OCI-LY3 (cell line): ENCODE results near the gene FLYWCH1.

Source experiments
- H2AFZ ChIP-seq: fragments of 200-600, 300-600 bp; shearing (Covaris generic); 2 replicates; pipeline ENCODE4 v1.6.0; 2014; ENCODE audit warnings: antibody characterized with exemption, low read depth, low read length
- H3K27ac ChIP-seq: fragments of 200-600, 300-600 bp; sonication (generic); 2 replicates; pipeline ENCODE4 v1.5.1; 2014; ENCODE audit warnings: mild to moderate bottlenecking, low read length, moderate library complexity, mixed read lengths
- H3K27me3 ChIP-seq: fragments of 200-600, 300-600 bp; sonication (generic); 2 replicates; pipeline ENCODE4 v1.6.1; 2014; ENCODE audit warnings: low read depth, low read length, mixed read lengths
- H3K36me3 ChIP-seq: fragments of 200-600, 300-600 bp; sonication (generic); replicated peaks from 2 replicates; pipeline ENCODE3; 2014; ENCODE audit warnings: low read depth, low read length, mixed read lengths
- H3K4me1 ChIP-seq: fragments of 300-600, 200-600 bp; sonication (generic); 2 replicates; pipeline ENCODE4 v1.6.1; 2014; ENCODE audit warnings: low read length, mixed read lengths
- H3K4me2 ChIP-seq: fragments of 200-600, 300-600 bp; sonication (generic); 2 replicates; pipeline ENCODE4 v1.6.1; 2014; ENCODE audit warnings: low read length, mixed read lengths
- H3K4me3 ChIP-seq: fragments of 300-600, 200-600 bp; sonication (generic); 2 replicates; pipeline ENCODE4 v1.5.1; 2014; ENCODE audit warnings: antibody characterized with exemption, mild to moderate bottlenecking, low read length, moderate library complexity
- H3K79me2 ChIP-seq: fragments of 300-600, 200-600 bp; shearing (Covaris generic); 2 replicates; pipeline ENCODE4 v1.6.1; 2014; ENCODE audit warnings: mild to moderate bottlenecking, low read length, mixed read lengths
- H3K9ac ChIP-seq: fragments of 300-600, 200-600 bp; shearing (Covaris generic); 2 replicates; pipeline ENCODE4 v1.6.0; 2014; ENCODE audit warnings: mild to moderate bottlenecking, low read length, moderate library complexity
- H3K9me3 ChIP-seq: fragments of 200-600, 300-600 bp; shearing (Covaris generic); 2 replicates; pipeline ENCODE4 v1.6.1; 2014; ENCODE audit warnings: low read length, mixed read lengths; ENCODE audit not compliant: insufficient read depth
- H4K20me1 ChIP-seq: fragments of 200-600, 300-600 bp; sonication (generic); 2 replicates; pipeline ENCODE4 v1.6.1; 2016; ENCODE audit warnings: low read length, mixed read lengths; ENCODE audit not compliant: insufficient read depth
- EZH2phosphoT487 ChIP-seq: fragments of 200-600 bp; shearing (Covaris generic); IDR thresholded peaks from 2 replicates; pipeline ENCODE4 v1.6.1; 2018; ENCODE audit warnings: antibody characterized with exemption, mixed run types, low read depth
- TF ChIP-seq, protein P1 (sequence below): fragments of 200-600, 300-600 bp; sonication (generic); IDR thresholded peaks from 2 replicates; pipeline ENCODE4 v1.5.1; 2014; ENCODE audit warnings: antibody characterized with exemption, low read length, low read depth

The FLYWCH1 gene

DNA sequence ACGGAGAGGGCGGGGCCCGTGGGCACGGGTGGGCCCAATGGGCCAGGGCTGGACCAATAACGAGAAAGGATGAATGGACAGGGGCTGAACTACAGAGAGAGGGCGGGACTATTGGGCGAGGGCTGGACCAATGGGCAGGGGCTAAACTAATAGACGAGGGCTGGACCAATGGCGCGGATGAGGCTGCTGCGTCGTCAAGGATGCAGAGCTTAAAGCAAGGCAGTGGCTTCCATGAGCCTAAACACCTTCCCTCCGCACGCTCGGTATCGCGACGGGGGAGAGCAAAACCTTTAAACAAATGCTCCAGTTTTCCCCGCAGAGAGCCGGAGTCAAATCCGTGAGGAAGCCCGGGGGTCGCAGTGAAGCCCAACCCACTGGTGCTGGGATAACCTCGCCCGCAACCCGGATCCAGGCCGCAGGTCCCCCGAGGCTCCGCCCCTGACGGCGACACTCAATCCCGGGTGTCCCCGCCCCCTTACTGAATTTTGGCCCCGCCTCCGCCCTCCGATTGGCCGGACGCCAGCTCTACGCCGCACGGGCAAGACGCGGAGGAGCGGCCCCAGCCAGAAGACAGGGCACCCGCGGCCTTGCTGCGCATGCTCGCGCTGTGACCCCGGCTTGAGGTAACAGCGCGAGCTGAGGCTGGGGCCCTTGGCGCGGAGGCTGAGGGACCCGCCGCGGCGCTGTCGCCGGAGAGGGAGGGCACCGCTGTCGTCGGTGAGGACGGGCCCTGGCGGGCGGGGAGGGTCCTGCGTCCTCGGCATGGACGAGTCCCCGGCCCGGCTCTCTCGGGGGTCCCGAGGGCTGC is 28.9 kb upstream of the FLYWCH1 start, which contains the start of gene FLYWCH2:
FLYWCH2 (plus strand) TSS at position 566 of the 808 bp plus-strand sequence. CDS start 13,235 bp downstream, outside the sequence.
- peak within 1 kb of the TSS; percentile 93 for H3K4me2 ChIP-seq
- H2AFZ ChIP-seq: peak within 1 kb of the TSS; percentile 93
- H3K9ac ChIP-seq: peak within 1 kb of the TSS; percentile 80
- H3K9me3 ChIP-seq: peaks cover 9% of the 10 kb centered on the region; the same call in 1 of the 2 replicates
- H3K4me1 ChIP-seq: peaks cover 5% of the 10 kb centered on the region; the same call in 1 of the 2 replicates
- peak within 1 kb of the TSS; percentile 83 for H3K4me3 ChIP-seq
- peak within 1 kb of the TSS; percentile 62 for H3K27ac ChIP-seq
- no peaks in the 10 kb centered on the region for H3K27me3 ChIP-seq
- TF ChIP-seq EZH2phosphoT487: no peak
- TF ChIP-seq, protein P1, sequence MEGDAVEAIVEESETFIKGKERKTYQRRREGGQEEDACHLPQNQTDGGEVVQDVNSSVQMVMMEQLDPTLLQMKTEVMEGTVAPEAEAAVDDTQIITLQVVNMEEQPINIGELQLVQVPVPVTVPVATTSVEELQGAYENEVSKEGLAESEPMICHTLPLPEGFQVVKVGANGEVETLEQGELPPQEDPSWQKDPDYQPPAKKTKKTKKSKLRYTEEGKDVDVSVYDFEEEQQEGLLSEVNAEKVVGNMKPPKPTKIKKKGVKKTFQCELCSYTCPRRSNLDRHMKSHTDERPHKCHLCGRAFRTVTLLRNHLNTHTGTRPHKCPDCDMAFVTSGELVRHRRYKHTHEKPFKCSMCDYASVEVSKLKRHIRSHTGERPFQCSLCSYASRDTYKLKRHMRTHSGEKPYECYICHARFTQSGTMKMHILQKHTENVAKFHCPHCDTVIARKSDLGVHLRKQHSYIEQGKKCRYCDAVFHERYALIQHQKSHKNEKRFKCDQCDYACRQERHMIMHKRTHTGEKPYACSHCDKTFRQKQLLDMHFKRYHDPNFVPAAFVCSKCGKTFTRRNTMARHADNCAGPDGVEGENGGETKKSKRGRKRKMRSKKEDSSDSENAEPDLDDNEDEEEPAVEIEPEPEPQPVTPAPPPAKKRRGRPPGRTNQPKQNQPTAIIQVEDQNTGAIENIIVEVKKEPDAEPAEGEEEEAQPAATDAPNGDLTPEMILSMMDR: no peak
- H3K36me3 ChIP-seq: no peaks in the 10 kb centered on the region
- H4K20me1 ChIP-seq: no peaks in the 10 kb centered on the region
- peaks cover 7% of the 10 kb centered on the region for H3K79me2 ChIP-seq

DNA sequence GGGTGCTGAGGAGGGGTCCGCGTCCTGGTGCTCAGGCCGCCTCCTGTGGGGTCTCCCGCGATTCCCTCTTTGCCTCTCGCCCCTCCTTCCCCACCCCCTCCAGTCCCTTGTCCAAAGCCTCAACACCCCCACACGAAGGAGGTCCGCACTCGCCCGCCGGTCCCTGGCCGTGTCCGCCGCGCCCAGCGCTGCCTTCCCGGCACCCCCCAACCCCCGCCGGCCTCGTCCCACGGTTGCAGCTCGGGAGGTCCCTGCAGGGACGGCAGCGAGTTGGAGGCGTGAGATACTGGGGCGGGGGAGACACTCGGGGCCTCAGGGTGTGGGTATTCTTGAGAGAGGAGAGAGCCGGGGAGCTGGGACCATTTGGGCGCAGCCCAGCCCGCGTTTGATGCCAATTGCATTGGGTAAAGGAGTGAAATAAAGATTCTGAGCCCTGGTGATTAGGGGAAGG is 28.2 kb upstream of the FLYWCH1 start:
- H3K36me3 ChIP-seq: no peaks in the 10 kb centered on the region

DNA sequence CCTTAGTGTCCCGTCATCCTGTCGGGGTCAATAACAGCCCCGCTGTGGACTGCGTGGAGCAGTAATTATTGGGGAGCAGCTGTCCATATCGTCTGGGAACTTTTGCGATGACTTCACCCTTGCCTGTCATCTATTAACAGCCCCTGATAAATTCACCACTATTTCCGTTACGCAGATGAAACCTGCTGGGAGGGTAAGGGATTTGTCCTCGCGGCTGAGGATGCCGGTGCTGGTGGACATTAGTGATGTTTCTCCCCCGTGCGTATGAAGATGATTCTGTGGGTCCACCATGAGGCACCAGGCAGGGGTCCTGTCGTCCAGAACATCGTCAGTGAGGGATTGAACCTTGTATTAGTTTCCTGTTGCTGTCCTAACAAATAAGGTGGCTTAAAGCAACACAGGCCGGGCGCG is 27.7 kb upstream of the FLYWCH1 start:
- Histone ChIP-seq H3K36me3 (no peaks in the 10 kb centered on the region), H2AFZ (no peak overlapping the region), H3K4me2 (peak overlapping the region; percentile 83), H3K4me3 (peak overlapping the region; percentile 83), H3K4me1 (peaks cover 5% of the 10 kb centered on the region; the same call in 1 of the 2 replicates), H3K79me2 (peaks cover 7% of the 10 kb centered on the region), H3K27ac (no peak overlapping the region), H3K27me3 (no peaks in the 10 kb centered on the region), H4K20me1 (no peaks in the 10 kb centered on the region), H3K9me3 (peaks cover 9% of the 10 kb centered on the region; the same call in 1 of the 2 replicates), H3K9ac (peak overlapping the region; percentile 80)
- TF ChIP-seq, protein P1: no peak

More for the DNA sequence above, 28.2 kb upstream of the FLYWCH1 start:
- Histone ChIP-seq H3K4me2 (peak overlapping the region; percentile 83), H3K79me2 (peaks cover 7% of the 10 kb centered on the region), H4K20me1 (no peaks in the 10 kb centered on the region), H3K9ac (peak overlapping the region; percentile 80), H3K9me3 (peaks cover 9% of the 10 kb centered on the region; the same call in 1 of the 2 replicates), H3K27me3 (no peaks in the 10 kb centered on the region), H2AFZ (peak overlapping the region; percentile 29), H3K4me3 (peak overlapping the region; percentile 83), H3K27ac (peak overlapping the region; percentile 30; the same call in 1 of the 2 replicates), H3K4me1 (peaks cover 5% of the 10 kb centered on the region; the same call in 1 of the 2 replicates)
- TF ChIP-seq, protein P1: no peak
- no peak for TF ChIP-seq EZH2phosphoT487

DNA sequence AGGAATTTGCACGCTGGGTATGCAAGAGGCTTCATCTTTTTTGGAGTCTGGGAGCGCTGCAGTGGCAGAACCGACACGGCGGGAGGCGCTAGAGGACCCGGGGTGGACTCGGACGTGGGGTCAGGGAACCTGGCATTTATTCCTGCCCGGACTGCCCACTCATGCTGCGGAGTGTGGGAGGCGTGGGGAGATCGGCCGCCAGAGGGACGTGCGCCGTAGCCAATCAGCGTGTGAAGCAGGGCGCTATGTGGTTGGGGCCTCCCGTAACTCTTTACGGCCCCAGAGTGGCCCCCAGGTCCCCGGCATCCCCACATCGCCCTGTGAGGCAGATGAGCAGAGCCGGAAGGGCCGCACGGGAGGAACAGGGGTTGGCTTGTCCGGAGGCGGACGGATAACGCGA is 17.5 kb upstream of the FLYWCH1 start:
- no peak overlapping the region for H3K27ac ChIP-seq
- no peak overlapping the region for H3K9ac ChIP-seq
- H3K4me1 ChIP-seq: peaks cover 12% of the 10 kb centered on the region
- H3K27me3 ChIP-seq: no peaks in the 10 kb centered on the region
- H3K36me3 ChIP-seq: no peaks in the 10 kb centered on the region
- no peak overlapping the region for H2AFZ ChIP-seq
- H3K4me3 ChIP-seq: no peak overlapping the region
- no peaks in the 10 kb centered on the region for H4K20me1 ChIP-seq
- H3K9me3 ChIP-seq: no peaks in the 10 kb centered on the region
- no peak overlapping the region for H3K4me2 ChIP-seq
- H3K79me2 ChIP-seq: no peaks in the 10 kb centered on the region
- TF ChIP-seq EZH2phosphoT487: no peak
- TF ChIP-seq, protein P1: no peak; the same call in 1 of the 2 replicates
